Activated CD8-positive, alpha-beta T cell treated with anti-CD3 and anti-CD28 coated beads, Interleukin-2, amount 10 ng/mL, durations not matched to agents 7 days and 5 days (primary cell): Measurements from ENCODE around the gene CHD9. TPM values are rescaled to one million over a fixed set of nuclear protein-coding genes. Genes with fewer than 3 reads are reported as not detected.
"Not testable (repeated sequence)": the region's sequence is repeated elsewhere in the genome, so short reads cannot be mapped to it uniquely, and the experiment has no call there.

Experiments used
- ATAC-seq: fragments of 150-1000 bp; cut with Tn5 transposase; one replicate; pipeline ENCODE4 v1.10.0; 2021; ENCODE audit warnings: moderate library complexity
- CTCF ChIA-PET: fragments of 350-600 bp; sonication (Branson Sonifier 250); formaldehyde crosslinking; loops from one replicate; lab custom pipeline; 2021; ENCODE audit warnings: antibody characterized with exemption; lab: Charles Lee
- POLR2A ChIA-PET: fragments of 350-600 bp; sonication (Branson Sonifier 250); formaldehyde crosslinking; loops from one replicate; lab custom pipeline; 2021; ENCODE audit warnings: antibody characterized with exemption; lab: Charles Lee
- DNase-seq: peaks from one replicate; pipeline ENCODE4 v3.0.0-alpha.2; 2020
- H3K27ac Mint-ChIP-seq: one replicate; pipeline ENCODE4 v1.8.0; 2021; ENCODE audit warnings: mild to moderate bottlenecking, mixed read lengths
- H3K27me3 Mint-ChIP-seq: one replicate; pipeline ENCODE4 v1.8.0; 2021; ENCODE audit warnings: low read depth, mixed read lengths
- H3K36me3 Mint-ChIP-seq: one replicate; pipeline ENCODE4 v1.8.0; 2021; ENCODE audit warnings: low read depth, mixed read lengths
- H3K4me1 Mint-ChIP-seq: one replicate; pipeline ENCODE4 v1.8.0; 2021; ENCODE audit warnings: low read depth, mixed read lengths
- H3K4me3 Mint-ChIP-seq: one replicate; pipeline ENCODE4 v1.8.0; 2021; ENCODE audit warnings: mild to moderate bottlenecking, mixed read lengths
- H3K9me3 Mint-ChIP-seq: one replicate; pipeline ENCODE4 v1.8.0; 2022; ENCODE audit warnings: mixed read lengths; ENCODE audit not compliant: insufficient read depth
- total RNA-seq, 2 experiments: library from RNA; stranded (reverse); gene quantifications; one replicate each; pipeline ENCODE4 v1.2.3, GENCODE V29; 2021

The CHD9 gene
- total RNA-seq, 2 experiments from 2014 or later: 23.5 to 32.1 TPM

DNA sequence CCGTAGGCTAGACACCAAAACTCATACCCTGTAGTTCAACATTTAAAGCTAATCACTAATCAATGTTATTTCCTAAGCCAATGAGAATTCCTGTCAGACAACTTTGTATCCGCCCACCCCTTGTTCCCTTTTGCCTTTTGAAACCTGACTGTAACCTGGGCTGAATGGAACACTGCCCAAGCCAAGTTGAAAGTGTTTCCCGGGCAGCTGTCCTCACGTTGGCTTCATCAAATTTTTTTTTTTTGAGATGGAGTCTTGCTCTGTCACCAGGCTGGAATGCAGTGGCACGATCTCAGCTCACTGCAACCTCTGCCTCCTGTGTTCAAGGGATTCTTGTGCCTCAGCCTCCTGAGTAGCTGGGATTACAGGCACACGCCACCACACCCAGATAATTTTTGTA lies 18.1 kb upstream of the CHD9 start:
- H3K4me1 Mint-ChIP-seq, POLR2A ChIA-PET, CTCF ChIA-PET, H3K36me3 Mint-ChIP-seq, H3K4me3 Mint-ChIP-seq, ATAC-seq, DNase-seq, H3K9me3 Mint-ChIP-seq, H3K27ac Mint-ChIP-seq: not testable (repeated sequence)
- H3K27me3 Mint-ChIP-seq: peaks cover 19% of the 10 kb centered on the region

DNA sequence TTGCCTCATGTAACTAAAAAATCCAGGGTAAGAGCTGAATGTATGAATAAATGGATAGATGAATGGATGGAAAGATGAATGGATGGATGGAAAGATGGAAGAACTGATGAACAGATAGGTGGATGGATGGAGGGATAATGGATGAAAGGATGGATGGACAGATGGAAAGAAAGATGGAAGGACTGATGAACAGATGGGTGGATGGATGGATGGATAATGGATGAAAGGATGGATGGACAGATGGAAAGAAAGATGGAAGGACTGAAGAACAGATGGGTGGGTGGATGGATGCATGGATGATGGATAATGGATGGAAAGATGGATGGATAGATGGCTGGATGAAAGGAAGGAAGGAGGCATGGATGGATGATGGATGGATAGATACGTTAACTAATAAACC lies 14.0 kb upstream of the CHD9 start:
- H3K27me3 Mint-ChIP-seq: peaks cover 13% of the 10 kb centered on the region
- H3K4me3 Mint-ChIP-seq: no peak overlapping the region
- H3K36me3 Mint-ChIP-seq: no peaks in the 10 kb centered on the region
- POLR2A ChIA-PET: no interaction called here
- CTCF ChIA-PET: no interaction called here
- H3K9me3 Mint-ChIP-seq: no peaks in the 10 kb centered on the region
- H3K27ac Mint-ChIP-seq: no peak overlapping the region
- peaks cover 6% of the 10 kb centered on the region for H3K4me1 Mint-ChIP-seq
- no peak for DNase-seq
- ATAC-seq: no peak

GRCh38 chr16:53041320-53042051 lies 13.3 kb upstream of the CHD9 start:
- POLR2A ChIA-PET: no interaction called here
- no peaks in the 10 kb centered on the region for H3K36me3 Mint-ChIP-seq
- no peak overlapping the region for H3K4me3 Mint-ChIP-seq
- DNase-seq (no peak), ATAC-seq (no peak)
- H3K9me3 Mint-ChIP-seq: no peaks in the 10 kb centered on the region
- peaks cover 13% of the 10 kb centered on the region for H3K27me3 Mint-ChIP-seq
- no peak overlapping the region for H3K27ac Mint-ChIP-seq
- CTCF ChIA-PET: no interaction called here
- H3K4me1 Mint-ChIP-seq: peaks cover 6% of the 10 kb centered on the region

GRCh38 chr16:53042235-53042701 lies 12.5 kb upstream of the CHD9 start:
- CTCF ChIA-PET: no interaction called here
- Mint-ChIP-seq H3K27ac (no peak overlapping the region), H3K4me1 (peaks cover 6% of the 10 kb centered on the region), H3K4me3 (no peak overlapping the region), H3K36me3 (no peaks in the 10 kb centered on the region), H3K9me3 (no peaks in the 10 kb centered on the region), H3K27me3 (peaks cover 13% of the 10 kb centered on the region)
- ATAC-seq: no peak
- POLR2A ChIA-PET: no interaction called here
- DNase-seq: no peak

DNA sequence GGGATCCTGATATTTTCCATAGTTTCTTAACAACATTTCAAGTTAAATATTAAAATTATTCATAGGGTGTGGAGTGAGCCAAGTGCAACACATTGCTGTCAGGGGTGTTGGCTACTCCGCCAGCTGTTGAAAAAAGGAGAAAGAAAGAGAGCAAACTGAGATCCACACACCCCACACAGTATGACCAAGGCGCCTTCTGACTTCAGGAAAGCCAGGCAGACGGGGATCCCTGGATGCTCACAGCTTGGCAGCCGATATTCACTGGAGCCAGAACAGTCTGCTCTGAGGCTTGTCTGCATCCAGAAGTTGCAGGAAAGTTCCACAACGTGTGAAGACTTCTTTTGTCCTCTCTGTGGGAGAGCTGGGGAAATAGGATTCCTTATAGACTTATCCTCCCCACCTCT lies 11.4 kb upstream of the CHD9 start:
- no peak overlapping the region for H3K27ac Mint-ChIP-seq
- no peak for DNase-seq
- ATAC-seq: no peak
- H3K4me3 Mint-ChIP-seq: no peak overlapping the region
- no peaks in the 10 kb centered on the region for H3K36me3 Mint-ChIP-seq
- ChIA-PET CTCF (interaction anchor here (0.8 kb wide), 1 partner anchor 22 kb away, joined by 3 read pairs; no protein-coding TSS in a partner anchor), POLR2A (no interaction called here)
- peaks cover 6% of the 10 kb centered on the region for H3K4me1 Mint-ChIP-seq
- peaks cover 11% of the 10 kb centered on the region for H3K27me3 Mint-ChIP-seq
- H3K9me3 Mint-ChIP-seq: no peaks in the 10 kb centered on the region

DNA sequence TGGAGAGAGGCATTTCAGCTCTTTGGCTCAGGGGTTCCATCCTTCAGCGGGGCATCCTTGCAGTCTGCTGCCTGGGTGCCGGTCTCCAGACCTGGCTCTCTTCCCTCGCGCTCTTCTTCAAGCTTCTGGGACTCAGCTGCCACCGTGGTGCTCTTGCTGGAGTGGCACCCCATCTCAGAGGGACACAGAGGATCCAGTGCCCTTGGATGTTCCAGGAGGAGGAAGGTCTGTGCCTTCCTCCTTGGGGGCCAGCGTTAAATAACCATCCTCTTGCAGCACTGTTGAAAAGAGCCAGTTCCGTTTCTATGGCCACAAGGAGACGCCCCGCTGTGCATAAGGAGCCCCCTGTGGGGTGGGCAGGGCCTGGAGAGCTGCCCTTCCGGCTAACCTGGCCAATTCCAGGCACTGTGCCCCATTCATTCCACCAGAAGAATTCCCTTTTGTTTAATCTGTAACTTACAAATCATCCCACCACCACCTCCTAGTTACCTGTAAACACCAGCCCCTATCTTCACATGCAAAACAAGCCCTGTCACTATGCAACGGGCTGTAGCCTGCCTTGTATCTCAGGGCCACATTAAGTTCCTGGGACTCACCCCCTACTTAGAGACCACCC lies 10.7 kb upstream of the CHD9 start:
- H3K9me3 Mint-ChIP-seq: no peaks in the 10 kb centered on the region
- H3K27me3 Mint-ChIP-seq: peaks cover 11% of the 10 kb centered on the region
- ATAC-seq: no peak
- H3K27ac Mint-ChIP-seq: no peak overlapping the region
- CTCF ChIA-PET: no interaction called here
- no peak overlapping the region for H3K4me3 Mint-ChIP-seq
- POLR2A ChIA-PET: no interaction called here
- peaks cover 6% of the 10 kb centered on the region for H3K4me1 Mint-ChIP-seq
- no peaks in the 10 kb centered on the region for H3K36me3 Mint-ChIP-seq
- no peak for DNase-seq

GRCh38 chr16:53045341-53046220 lies 9.2 kb upstream of the CHD9 start:
- ChIA-PET POLR2A (no interaction called here), CTCF (interaction anchor here (1.3 kb wide), 1 partner anchor 11 kb away, joined by 3 read pairs; no protein-coding TSS in a partner anchor)
- ATAC-seq (no peak), DNase-seq (no peak)
- Mint-ChIP-seq H3K36me3 (no peaks in the 10 kb centered on the region), H3K27ac (no peak overlapping the region), H3K4me3 (no peak overlapping the region), H3K4me1 (peaks cover 6% of the 10 kb centered on the region), H3K27me3 (peaks cover 8% of the 10 kb centered on the region), H3K9me3 (no peaks in the 10 kb centered on the region)

- CTCF ChIA-PET, DNase-seq, H3K4me3 Mint-ChIP-seq, ATAC-seq, H3K27me3 Mint-ChIP-seq, H3K9me3 Mint-ChIP-seq, H3K36me3 Mint-ChIP-seq, POLR2A ChIA-PET, H3K4me1 Mint-ChIP-seq, H3K27ac Mint-ChIP-seq: not testable (repeated sequence)
These were observed 7.3 kb upstream of the CHD9 start for GRCh38 chr16:53047515-53047914.

GRCh38 chr16:53048139-53048915 lies 6.5 kb upstream of the CHD9 start:
- Mint-ChIP-seq H3K27ac (no peak overlapping the region), H3K27me3 (no peaks in the 10 kb centered on the region), H3K36me3 (no peaks in the 10 kb centered on the region), H3K9me3 (no peaks in the 10 kb centered on the region), H3K4me3 (no peak overlapping the region), H3K4me1 (peaks cover 12% of the 10 kb centered on the region)
- ChIA-PET POLR2A (no interaction called here), CTCF (no interaction called here)
- no peak for ATAC-seq
- DNase-seq: no peak

DNA sequence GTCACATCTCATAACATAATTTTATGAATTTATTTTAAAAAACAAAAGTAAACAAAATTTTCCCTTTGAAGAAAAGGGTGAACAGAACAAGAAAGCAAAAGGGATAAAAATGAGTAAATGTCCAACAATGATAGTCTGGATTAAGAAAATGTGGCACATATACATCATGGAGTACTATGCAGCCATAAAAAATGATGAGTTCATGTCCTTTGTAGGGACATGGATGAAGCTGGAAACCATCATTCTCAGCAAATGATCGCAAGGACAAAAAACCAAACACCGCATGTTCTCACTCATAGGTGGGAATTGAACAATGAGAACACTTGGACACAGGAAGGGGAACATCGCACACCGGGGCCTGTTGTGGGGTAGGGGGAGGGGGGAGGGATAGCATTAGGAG lies 3.5 kb upstream of the CHD9 start:
- DNase-seq, H3K27me3 Mint-ChIP-seq, CTCF ChIA-PET, POLR2A ChIA-PET, H3K27ac Mint-ChIP-seq, H3K36me3 Mint-ChIP-seq, ATAC-seq, H3K4me3 Mint-ChIP-seq, H3K9me3 Mint-ChIP-seq: not testable (repeated sequence)
- H3K4me1 Mint-ChIP-seq: peaks cover 28% of the 10 kb centered on the region
